Right cardiac atrium (tissue), 5 donors: ENCODE data around the gene INTS14. TPM values are rescaled to one million over a fixed set of nuclear protein-coding genes. Genes with fewer than 3 reads are reported as not detected.

Experiments used
- ATAC-seq, 2 donors: fragments of 200-7000 bp; cut with Tn5 transposase; one replicate each; pipeline versions ENCODE4 v1.8.0 to v1.9.1; 2020; ENCODE audit warnings: moderate library complexity in 2 of 2, mild to moderate bottlenecking in 1 of 2
- DNase-seq, 3 donors: peaks; one replicate each; pipeline ENCODE4 v3.0.0-alpha.2; 2020
- H3K27ac ChIP-seq: one replicate; pipeline ENCODE4 v1.5.1; 2013; ENCODE audit warnings: mild to moderate bottlenecking, low read length, control low read depth, moderate library complexity
- H3K27me3 ChIP-seq: one replicate; pipeline ENCODE4 v1.6.1; 2013; ENCODE audit not compliant: control insufficient read depth, insufficient read depth
- H3K4me1 ChIP-seq: one replicate; pipeline ENCODE4 v1.6.1; 2013; ENCODE audit warnings: low read length; ENCODE audit not compliant: control insufficient read depth, insufficient read depth
- H3K4me3 ChIP-seq: one replicate; pipeline ENCODE4 v1.5.1; 2013; ENCODE audit warnings: low read length, control low read depth
- H3K9me3 ChIP-seq: one replicate; pipeline ENCODE4 v1.6.1; 2013; ENCODE audit warnings: low read length; ENCODE audit not compliant: control insufficient read depth
- WGBS: extraction: QIAGEN DNeasy Blood & Tissue Kit; methylation state at CpG from one replicate; pipeline ENCODE4 v1.1.7; 2013; 5-methylcytosine and 5-hydroxymethylcytosine counted together
- intact Hi-C, 4 donors: fragments of 100-400 bp; cut with DNase I; formaldehyde crosslinking; loops; one replicate each; pipeline versions ENCODE4 v1.11.0 to v1.14.0; 2022 to 2023
- long read RNA-seq, 4 donors: library from polyadenylated mRNA; unstranded; transcript quantifications; one replicate each; pipeline ENCODE4 v2.0.0, GENCODE V29; 2020 to 2021
- polyA plus RNA-seq: library from polyadenylated mRNA; stranded (reverse); fragments of 200-250 nt; gene quantifications from one replicate; pipeline ENCODE4 v1.2.3, GENCODE V29; 2013
- total RNA-seq, 4 donors: library from RNA; stranded (reverse); fragmentation: NEBNext Ultra II Directional; extraction: Animal tissue kit (Norgen Biotek cat#: 25700); gene quantifications; one replicate each; pipeline ENCODE4 v1.2.1, GENCODE V29; 2021
- donor health status: healthy with polysubstance abuse.
- donor health status: DM: no; HTN: yes; CAD: no.
- donor health status: DM: no; HTN: no; CAD: no.
- donor health status: DM: no; HTN: yes; CAD: no; lungs with severe emphysema.
- donor health status: DM: yes; HTN: yes; CAD: no.

INTS14 gene
- total RNA-seq, result 10 to 100 TPM; 15.2 to 22.8 (median 18.6) TPM
- 11.0 TPM for polyA plus RNA-seq
- long read RNA-seq, donor 1, transcript INTS14-217 (12 exons, 2,615 nt), result minor isoform, 10 of 43 reads
- long read RNA-seq, donor 1, transcript INTS14-201 (12 exons, 2,393 nt), result major isoform, 12 of 43 reads
- long read RNA-seq, donor 1, partial matches to known transcripts, result 4 of 43 reads
- long read RNA-seq, donor 1, other reads (novel, unspliced or antisense), result 16 of 43 reads
- long read RNA-seq, donor 2, transcript INTS14-201 (12 exons, 2,393 nt), result major isoform, 5 of 11 reads
- long read RNA-seq, donor 2, partial matches to known transcripts, result 0 of 11 reads
- long read RNA-seq, donor 2, other reads (novel, unspliced or antisense), result 4 of 11 reads
- long read RNA-seq, donor 3, transcript INTS14-217 (12 exons, 2,615 nt), result minor isoform, 26 of 111 reads
- long read RNA-seq, donor 3, transcript INTS14-202 (11 exons, 1,741 nt), result minor isoform, 5 of 111 reads
- long read RNA-seq, donor 3, transcript INTS14-201 (12 exons, 2,393 nt), result major isoform, 40 of 111 reads
- long read RNA-seq, donor 3, partial matches to known transcripts, result 6 of 111 reads
- long read RNA-seq, donor 3, other reads (novel, unspliced or antisense), result 31 of 111 reads
- long read RNA-seq, donor 4, transcript INTS14-201 (12 exons, 2,393 nt), result major isoform, 12 of 18 reads
- long read RNA-seq, donor 4, partial matches to known transcripts, result 1 of 18 reads
- long read RNA-seq, donor 4, other reads (novel, unspliced or antisense), result 3 of 18 reads

DNA sequence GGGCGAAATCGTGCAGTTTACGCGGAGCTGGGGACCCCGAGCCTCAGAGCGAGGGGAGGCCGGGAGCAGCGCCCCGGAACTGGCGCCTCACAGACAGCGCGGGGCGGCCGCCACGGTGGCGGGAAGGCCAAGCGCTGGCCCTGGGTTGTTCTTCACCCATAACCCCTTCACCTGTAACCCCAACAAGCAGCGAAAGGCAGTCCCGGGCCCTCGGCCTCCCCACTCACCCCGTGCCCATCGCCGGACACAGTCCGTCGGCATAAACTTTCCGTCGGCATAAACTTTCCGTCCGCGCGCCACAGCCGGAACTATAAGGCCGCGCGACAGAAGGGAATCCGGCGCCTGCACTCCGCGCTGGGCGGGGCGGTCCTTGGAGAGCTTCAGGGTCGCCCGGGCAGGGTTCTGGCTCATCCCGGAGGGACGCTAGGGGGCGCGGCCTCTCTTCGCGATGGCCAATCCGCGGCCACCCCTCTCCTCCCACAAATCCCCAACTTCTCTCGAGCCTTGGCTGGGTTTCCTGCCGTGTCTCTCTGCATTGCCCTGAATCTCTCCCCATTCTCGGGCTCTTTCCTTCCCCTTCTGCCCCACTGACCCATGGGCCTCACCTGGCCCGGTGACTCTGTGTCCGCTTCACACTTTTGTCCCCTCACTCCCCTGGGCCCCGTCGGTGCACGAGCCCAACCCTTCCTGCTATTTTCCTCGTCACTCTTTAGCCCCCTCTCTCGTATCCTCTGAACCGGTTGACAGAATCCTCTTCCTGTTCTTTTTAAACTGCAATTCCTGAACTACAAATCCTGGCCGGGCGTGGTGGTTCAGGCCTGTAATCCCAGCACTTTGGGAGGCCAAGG lies at the start of gene INTS14:
INTS14 (minus strand) TSS at position 261 of the 848 bp plus-strand sequence. CDS start 3,751 bp downstream, outside the sequence.
- ATAC-seq, result peak; percentile 99
- H3K27me3 ChIP-seq, result no peaks in the 10 kb centered on the region
- no peaks in the 10 kb centered on the region for H3K9me3 ChIP-seq
- H3K4me1 ChIP-seq, result peaks cover 2% of the 10 kb centered on the region
- under 1% methylated on average over 64 of the region's 64 CpGs for WGBS
- H3K27ac ChIP-seq, result peak within 1 kb of the TSS; percentile 99
- intact Hi-C loops, result loop anchor here in 1 of 4 donors (10.0 kb wide), 1 partner anchor 684 kb away; the partner anchor contains the start of gene DIS3L
- peak within 1 kb of the TSS; percentile 87 for H3K4me3 ChIP-seq
- peak; percentile 99 to 100 (median 99) for DNase-seq

DNA sequence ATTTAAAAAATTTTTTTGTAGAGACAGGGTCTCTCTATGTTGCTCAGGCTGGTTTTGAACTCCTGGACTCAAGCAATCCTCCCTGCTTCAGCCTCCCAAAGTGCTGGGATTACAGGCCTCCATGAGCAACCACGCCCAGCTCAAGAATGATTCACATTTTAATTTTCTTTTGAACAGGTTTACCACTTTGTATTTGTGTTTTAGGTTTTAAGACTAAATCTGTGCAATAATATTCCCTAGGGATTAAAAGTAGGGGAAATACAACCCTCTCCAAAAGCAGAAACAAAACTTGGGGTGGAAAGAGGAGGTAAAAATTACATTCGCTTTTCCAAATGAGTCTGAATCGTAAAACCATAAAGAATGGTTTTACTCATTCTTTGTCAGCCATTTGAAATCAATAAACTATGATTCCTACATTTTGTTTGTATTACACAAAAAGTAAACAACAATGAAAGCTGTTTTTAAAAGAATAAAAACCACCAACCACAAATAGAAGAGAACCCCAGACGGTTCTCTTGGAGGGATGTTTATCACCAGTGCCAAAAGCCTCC lies 48.6 kb upstream of the INTS14 start:
- Histone ChIP-seq H3K4me1 (no peaks in the 10 kb centered on the region), H3K27ac (no peak overlapping the region), H3K27me3 (no peaks in the 10 kb centered on the region), H3K4me3 (no peak overlapping the region), H3K9me3 (no peaks in the 10 kb centered on the region)
- 90% methylated on average over 4 of the region's 4 CpGs for WGBS
- intact Hi-C loops, result no loop called here
- DNase-seq (no peak), ATAC-seq (no peak)

DNA sequence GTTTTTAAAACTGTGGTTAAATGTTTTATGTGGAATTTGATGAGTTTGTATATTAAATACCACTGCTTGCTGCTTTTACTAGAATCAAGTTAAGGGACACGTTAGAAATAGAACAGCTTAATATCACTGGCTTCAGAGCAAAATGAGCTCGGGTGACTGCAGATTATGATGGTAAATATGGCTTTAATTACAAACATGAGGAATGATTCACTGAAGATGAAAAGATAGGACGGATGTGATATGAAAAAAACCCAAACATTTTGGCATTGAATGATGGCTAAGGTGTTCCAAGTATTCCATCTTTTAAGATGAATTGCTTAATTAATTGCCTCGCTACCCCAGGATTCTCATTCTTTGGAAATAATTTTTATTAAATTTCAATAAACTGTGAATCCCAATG lies 44.5 kb upstream of the INTS14 start:
- Histone ChIP-seq H3K4me3 (no peak overlapping the region), H3K27me3 (no peaks in the 10 kb centered on the region), H3K9me3 (no peaks in the 10 kb centered on the region), H3K27ac (no peak overlapping the region), H3K4me1 (no peaks in the 10 kb centered on the region)
- intact Hi-C loops, result no loop called here
- WGBS, result 83% methylated on average over 4 of the region's 4 CpGs
- no peak for DNase-seq
- no peak for ATAC-seq

DNA sequence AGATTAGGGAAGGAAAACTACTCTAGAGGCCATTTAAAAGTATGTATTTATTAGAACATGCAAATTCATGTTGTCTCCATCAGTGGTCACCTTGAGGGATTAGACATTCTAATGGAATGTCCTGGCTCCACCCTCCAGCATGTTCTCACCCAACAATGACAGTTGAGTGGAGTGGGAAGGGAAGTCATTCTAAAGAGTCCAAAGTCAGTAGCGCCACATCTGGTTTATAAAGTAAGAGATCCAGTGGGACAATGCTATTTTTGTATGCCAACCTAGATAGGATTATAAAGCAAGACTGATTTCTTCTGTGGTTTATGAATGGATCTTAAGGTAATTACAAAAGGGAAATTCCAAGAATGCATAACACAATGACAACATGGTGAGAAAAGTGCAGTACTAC lies 44.1 kb upstream of the INTS14 start:
- 60% methylated on average over 1 of the region's 1 CpG for WGBS
- Histone ChIP-seq H3K9me3 (no peaks in the 10 kb centered on the region), H3K27ac (no peak overlapping the region), H3K27me3 (no peaks in the 10 kb centered on the region), H3K4me1 (no peaks in the 10 kb centered on the region), H3K4me3 (no peak overlapping the region)
- ATAC-seq, result peak in 1 of 2 donors; percentile 52
- no peak for DNase-seq
- intact Hi-C loops, result no loop called here

DNA sequence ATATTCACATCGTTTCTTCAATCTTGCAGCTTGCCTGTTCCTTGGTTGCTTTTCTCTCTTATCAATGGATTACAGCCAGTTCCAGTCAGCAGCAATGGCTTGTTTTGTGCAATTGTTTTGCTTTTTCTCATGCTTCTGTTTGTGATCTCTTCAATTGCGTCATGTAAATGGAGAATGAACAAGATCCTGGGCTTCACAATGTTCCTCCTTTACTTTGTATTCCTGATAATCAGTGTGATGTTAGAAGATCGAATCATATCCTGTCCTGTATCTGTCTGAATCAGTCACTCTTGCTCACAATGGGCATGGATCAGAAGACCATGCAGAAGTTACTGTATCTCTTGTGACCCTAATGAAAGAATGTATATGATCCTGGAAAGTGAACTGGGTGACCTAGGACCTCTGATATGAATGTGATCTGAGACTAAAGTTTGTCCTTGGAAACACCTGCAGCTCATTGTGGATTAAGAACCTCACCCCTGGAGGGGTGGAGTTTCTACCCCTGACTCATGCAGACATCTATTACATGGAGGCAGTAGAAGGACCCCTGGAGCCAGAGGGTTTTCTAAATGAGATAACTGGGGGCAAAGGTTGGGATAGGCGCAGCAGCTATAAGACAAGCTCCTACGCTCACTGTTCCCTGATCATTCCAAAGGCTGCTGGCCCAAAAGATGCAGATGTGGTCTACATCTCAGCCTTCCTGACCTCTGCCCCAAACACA lies 43.0 kb upstream of the INTS14 start:
- intact Hi-C loops, result no loop called here
- Histone ChIP-seq H3K27me3 (no peaks in the 10 kb centered on the region), H3K27ac (no peak overlapping the region), H3K9me3 (no peaks in the 10 kb centered on the region), H3K4me1 (no peaks in the 10 kb centered on the region), H3K4me3 (no peak overlapping the region)
- 90% methylated on average over 5 of the region's 5 CpGs for WGBS
- ATAC-seq, result no peak
- DNase-seq, result no peak

DNA sequence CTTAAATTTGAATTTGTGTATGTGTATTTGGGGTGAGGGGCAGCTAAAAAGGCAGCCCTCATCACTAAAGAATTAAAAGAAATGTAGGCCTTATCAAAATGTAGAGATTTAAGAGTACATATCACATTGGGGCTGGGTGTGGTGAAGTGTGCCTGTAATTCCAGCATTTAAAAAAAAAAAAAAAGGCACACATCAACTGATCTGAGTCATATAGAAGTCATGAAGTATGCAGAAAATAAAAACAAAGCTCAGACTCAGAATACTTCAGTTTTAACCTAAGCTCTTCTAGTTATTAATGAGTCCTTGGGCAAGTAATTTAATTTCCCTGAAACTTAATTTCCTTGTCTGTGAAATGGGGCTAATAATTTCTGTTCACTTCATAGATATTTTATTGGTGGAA lies 42.4 kb upstream of the INTS14 start:
- no peak overlapping the region for H3K27ac ChIP-seq
- no peaks in the 10 kb centered on the region for H3K27me3 ChIP-seq
- no peaks in the 10 kb centered on the region for H3K4me1 ChIP-seq
- intact Hi-C loops, result no loop called here
- no peak overlapping the region for H3K4me3 ChIP-seq
- no peak for DNase-seq
- no peak for ATAC-seq
- H3K9me3 ChIP-seq, result no peaks in the 10 kb centered on the region

DNA sequence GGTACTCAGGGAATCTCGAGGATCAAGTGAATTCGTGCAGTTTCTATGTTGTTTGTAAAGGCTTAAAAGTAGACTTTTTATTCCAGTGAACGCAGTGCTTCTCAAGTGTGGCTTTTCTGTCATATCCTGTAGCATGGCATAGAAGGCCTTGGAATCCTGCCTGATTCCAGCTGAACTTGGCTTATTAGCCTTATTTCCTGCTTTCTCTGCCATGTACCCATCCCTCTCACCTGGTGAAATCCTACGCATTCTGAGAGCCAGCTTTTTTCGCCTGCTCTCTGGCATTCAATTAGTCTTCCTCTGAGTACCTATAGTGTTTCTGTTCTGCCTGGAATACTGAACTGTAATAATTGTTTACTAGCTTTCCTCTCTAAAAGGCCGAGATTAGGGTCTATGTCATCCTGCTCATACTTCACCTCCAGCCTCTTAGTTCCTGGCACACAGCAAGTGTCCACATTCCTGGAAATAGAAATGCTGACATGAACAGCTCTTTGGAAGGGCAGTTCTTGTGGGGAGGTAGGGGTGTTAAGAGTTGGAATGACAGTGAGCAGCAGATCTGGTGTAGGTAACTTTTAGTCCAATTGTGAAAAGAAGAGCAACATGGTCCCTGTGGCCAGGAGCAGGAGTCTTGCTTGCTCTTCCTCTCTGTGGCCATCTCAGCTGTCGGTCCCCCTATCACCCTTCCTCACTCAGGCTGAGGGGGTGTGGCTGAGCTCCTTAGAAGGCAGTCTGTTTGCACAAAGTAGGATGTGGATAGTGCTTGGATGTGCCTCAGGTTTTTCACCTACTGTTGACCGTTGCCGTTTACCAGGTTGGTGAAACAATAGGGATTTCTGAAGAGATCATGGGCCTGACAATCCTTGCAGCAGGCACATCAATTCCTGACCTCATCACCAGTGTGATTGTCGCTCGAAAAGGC lies 41.2 kb upstream of the INTS14 start:
- Histone ChIP-seq H3K4me3 (no peak overlapping the region), H3K9me3 (no peaks in the 10 kb centered on the region), H3K27ac (no peak overlapping the region), H3K4me1 (no peaks in the 10 kb centered on the region), H3K27me3 (no peaks in the 10 kb centered on the region)
- no peak for DNase-seq
- peak in 1 of 2 donors; percentile 49 for ATAC-seq
- 72% methylated on average over 11 of the region's 11 CpGs for WGBS
- intact Hi-C loops, result no loop called here

DNA sequence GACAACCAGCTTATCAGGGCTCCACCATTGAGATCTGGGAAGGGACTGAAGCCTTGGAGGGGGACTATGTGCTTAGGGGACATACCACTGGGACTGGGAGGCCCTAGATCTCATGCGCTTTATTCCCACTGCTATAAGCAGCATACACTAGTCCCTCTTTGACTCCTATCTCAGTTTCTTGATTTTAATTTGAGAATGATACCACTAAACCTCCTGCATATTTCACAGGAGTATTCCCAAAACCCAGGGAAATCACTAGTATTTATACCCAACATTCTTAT lies 40.1 kb upstream of the INTS14 start:
- no peaks in the 10 kb centered on the region for H3K27me3 ChIP-seq
- H3K4me3 ChIP-seq, result no peak overlapping the region
- intact Hi-C loops, result no loop called here
- H3K4me1 ChIP-seq, result no peaks in the 10 kb centered on the region
- DNase-seq (no peak), ATAC-seq (no peak)
- H3K9me3 ChIP-seq, result no peaks in the 10 kb centered on the region
- WGBS, result 98% methylated on average over 1 of the region's 1 CpG
- no peak overlapping the region for H3K27ac ChIP-seq

DNA sequence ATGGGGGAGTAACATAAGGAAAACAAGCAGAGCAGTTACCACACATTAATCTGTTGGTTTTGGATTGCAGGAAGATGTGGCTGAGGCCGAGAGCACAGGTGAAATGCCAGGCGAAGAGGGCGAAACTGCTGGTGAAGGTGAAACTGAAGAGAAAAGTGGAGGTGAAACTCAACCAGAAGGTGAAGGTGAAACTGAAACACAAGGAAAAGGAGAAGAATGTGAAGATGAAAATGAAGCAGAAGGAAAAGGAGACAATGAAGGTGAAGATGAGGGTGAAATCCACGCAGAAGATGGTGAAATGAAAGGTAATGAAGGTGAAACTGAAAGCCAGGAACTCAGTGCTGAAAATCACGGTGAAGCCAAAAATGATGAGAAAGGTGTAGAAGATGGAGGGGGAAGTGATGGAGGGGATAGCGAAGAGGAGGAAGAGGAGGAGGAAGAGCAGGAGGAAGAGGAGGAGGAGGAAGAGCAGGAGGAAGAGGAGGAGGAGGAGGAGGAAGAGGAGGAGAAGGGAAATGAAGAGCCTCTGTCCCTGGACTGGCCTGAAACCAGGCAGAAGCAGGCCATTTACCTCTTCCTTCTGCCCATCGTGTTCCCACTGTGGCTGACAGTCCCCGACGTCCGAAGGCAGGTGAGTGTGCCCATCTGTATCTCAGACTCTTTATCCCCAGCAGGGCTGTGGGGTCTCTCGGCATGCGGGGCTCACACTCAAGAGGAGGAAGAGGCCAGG lies 39.5 kb upstream of the INTS14 start:
- intact Hi-C loops, result no loop called here
- Histone ChIP-seq H3K4me3 (no peak overlapping the region), H3K9me3 (no peaks in the 10 kb centered on the region), H3K27me3 (no peaks in the 10 kb centered on the region), H3K27ac (no peak overlapping the region), H3K4me1 (no peaks in the 10 kb centered on the region)
- DNase-seq, result no peak
- no peak for ATAC-seq
- WGBS, result 92% methylated on average over 12 of the region's 12 CpGs
